Stimulated activated CD4-positive, alpha-beta T cell treated with anti-CD3 and anti-CD28 coated beads, Interleukin-4, amount 100 ng/mL, for 48 hours (primary cell): ENCODE measurements around the gene TTC1.

Source experiments
- DNase-seq, 2 donors: peaks; one replicate each; pipeline ENCODE4 v3.0.0-alpha.2; 2020; ENCODE audit warnings: low read depth in 2 of 2

Gene TTC1

DNA sequence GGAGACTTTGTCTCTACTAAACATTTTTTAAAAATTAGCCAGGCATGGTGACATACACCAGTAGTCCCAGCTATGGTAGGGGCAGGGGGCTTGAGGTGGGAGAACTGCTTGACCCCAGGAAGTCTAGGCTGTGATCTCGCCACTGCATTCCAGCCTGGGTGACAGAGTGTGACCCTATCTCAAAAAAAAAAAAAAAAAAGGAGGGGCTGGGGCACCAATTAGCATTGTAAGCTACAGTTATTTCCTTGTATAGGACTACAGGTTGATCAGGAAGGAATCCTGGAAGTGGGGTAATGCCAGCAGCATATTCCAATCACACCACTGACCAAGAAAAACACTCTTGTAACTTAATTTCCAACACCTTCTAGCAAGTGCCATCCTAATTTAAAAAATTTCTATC lies 78.3 kb downstream of the TTC1 start:
- DNase-seq: no peak

DNA sequence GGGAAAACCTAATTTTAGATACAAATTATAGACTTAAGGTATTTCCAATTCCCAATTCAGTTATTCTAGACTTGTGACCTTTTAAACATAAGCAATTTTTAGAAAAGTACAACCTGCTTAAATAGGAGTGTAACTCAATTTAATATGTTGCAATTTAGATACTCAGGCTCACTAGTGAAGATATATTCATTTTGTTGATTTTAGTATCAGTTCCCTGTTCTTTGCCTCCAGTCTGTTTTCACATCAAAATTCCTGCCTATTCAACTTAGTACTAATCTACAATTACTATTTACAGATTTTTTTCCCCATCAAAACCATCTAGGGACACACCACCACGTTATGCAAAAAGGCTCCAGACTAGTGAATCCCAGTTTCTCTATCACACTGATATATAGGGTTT lies 79.9 kb downstream of the TTC1 start:
- DNase-seq: no peak

DNA sequence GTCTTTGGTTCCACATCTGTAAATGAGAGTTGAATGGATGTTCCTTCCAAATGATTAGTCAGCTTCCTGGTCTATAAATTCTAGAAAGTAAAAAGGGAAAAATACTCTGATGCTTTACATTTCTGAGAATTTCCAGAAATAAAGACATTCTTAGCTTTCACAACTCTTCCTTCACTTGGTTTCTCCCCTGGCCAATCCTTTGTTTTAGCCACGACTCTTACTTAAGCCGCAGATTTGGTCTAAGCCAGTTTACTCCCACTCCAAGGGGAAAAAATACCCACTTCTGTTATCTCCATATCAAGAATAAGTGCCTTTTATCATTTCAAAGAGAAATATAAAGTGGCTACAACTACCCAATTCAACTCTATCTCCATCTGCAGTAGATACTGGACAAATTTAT lies 80.6 kb downstream of the TTC1 start:
- no peak for DNase-seq

DNA sequence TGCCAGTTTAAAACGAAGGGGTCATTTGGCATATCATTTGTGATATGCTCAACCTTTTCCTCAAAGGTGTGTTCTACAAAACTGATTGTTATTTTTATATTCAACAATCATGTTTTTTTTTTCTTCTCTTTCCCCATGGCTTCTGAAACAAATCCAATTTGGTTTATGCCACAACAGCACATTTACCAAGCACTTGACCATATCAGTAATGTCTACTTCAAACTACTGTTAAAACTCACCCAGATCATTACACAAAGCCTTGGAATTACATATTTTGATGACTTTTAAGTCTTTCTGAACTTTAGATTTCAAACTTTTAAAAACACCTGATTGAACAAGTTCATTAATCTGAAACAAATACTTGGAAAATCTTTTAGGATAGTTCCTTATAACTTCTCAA lies 81.1 kb downstream of the TTC1 start:
- DNase-seq: no peak

DNA sequence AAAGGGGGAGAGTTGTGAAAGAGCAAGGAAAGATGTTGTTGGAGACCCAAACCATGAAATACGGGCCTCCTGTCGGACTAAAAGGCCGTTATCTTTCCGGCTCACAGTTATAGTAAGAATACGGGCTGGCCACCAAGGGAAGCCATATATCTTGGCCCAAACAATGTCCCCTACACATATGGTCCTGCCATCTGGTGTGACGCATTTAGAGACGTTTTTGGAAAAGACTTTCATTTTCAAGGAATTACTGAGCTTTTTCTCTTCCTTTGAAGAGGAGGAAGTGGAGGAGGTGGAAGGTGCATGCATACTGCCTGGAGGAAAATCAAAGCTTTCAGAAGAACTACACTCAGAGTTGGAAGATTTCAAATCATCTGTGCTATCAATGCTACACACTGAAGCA lies 83.6 kb downstream of the TTC1 start:
- DNase-seq: no peak

DNA sequence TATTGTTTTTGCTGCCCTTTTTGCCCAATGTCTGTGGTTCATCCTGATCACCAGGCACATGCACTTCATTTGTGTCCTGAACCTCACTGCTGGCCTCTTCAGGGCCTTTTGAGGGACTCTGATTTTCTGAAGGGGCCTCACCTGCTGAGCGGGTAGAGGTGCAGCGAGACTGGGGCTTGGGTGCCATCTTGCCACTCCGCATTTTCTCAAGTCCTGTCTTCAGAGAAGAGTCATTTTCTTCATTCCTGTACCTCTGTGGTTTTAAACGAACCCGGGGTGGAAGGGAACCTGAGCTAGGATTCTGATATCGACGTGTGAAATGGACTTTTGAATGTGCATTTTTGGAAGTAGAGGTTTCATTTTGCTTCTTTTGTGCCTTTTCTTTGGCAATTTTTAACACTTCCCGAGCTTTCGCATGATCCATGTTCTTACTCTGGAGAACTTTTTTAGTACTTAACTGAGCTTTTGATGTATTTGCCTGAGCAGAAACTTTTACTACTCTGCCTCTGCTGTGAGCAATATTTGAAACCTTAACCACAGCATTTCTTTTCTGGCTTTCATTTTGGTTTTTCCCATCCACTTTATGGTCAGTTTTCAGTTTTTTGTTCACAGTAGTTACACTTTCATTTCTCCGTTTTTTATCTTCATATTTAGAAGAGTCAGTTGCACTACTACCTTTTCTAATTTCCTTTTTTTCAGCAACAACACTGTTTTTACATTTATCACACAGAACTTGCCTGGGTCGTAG lies 84.2 kb downstream of the TTC1 start:
- DNase-seq: no peak

DNA sequence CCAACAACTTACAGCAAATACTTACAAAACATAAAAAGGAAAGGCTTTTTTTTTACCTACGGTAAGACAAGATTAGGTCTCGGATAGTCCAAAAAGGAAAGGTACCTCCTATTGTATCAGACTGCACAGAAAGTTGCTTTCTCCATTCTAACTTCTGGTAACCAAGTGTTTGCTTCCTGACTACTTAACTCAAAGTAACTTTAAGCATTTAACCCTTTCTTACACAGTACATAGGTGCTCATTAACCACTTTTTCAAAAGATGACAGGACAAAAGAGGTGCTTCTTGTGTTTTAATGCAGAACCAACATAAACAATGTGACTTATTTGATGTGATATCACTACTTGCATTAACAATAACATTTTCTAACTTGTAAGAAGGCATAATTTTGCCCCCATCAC lies 87.2 kb downstream of the TTC1 start:
- no peak for DNase-seq

DNA sequence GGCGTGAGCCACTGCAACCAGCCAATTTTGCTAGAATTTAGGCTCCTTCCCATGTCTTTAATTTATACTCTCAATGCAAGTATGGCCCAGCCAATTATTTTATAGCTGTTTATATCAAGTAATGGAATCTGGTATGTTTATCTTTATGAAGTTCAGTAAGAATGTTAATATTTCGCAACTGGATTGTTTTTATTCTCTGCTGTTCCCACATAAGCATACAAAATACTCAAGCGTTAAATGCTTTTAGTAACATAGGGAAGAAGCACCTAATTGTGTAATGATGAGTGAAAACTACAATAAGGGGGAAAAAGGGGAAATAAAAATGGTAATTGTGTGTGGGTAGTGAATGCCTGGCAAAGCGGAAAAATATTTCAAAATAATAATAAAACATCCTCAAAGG lies 89.1 kb downstream of the TTC1 start:
- no peak for DNase-seq

DNA sequence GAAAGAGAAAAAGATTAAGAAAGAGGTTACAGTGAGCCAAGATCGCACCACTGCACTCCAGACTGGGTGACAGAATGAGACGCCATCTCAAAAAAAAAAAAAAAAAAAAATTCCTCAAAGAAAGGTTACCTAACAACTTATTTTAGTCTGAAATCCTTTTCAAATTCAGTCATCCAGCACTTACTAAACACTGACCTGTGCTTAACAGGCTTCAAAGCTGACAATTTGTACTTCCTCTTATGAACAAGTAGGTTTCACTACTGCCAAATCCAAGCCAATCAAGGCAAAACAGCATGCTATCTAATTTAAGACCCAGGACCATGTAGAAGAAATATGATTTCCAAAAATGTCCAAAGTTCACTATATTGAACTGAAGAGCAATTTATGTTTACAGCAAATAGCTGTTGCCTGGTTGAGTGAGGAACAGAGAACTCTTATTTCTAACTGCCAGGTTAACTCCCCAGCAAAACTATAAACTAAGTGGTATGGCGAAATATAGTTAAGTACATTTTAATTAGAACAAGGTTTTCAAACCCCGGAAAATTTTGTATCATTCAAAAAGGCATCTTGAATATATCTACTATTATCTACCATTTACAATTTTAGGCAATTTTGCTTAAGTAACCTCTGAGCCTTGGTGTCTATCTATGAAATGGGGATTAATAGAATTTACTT lies 96.9 kb downstream of the TTC1 start:
- DNase-seq: no peak

DNA sequence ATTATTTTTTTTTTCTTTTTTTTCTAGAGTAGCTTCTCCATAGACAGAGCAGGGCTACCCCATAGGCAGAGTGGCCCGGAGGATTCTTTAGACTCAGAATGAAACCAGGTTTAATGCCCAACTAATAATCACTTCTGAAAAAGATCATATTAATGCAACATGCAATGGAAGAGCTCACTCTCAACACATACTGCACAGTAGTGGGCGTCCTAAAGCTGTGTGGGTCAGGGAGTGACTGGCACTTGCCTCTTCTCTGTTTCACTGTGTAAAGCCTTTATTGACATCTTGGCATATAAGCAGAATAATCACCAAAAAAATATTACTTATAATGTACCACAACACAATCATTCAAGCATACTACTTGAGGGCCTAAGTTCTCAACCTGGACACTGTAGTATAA lies 99.2 kb downstream of the TTC1 start:
- DNase-seq: no peak
